ENCODE measurements around the gene DNLZ. TPM values are rescaled to one million over a fixed set of nuclear protein-coding genes. Genes with fewer than 3 reads are reported as not detected.

DNLZ gene
- total and polyA plus RNA-seq, 10 of the 15 experiments (the other 5 are each of a cell fraction or from before 2014, with no cell fraction given), result 0.66 to 29.7 (median 14.7) TPM; not detected in 1

DNA sequence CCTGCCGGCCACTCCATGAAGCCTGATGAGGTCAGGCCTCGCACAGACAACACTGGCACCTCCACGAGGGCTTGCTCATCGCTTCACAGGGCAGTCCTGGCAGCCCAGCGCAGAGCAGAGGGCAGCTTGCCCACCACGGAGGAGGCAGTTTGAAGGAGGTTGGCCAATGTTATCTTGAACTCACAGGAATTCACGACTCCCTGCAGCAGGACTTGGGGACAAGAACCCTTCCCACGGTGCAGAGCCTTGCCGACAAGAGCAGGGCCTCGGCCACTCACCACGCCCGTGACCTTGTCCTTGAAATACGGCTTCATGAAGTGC is 31.4 kb upstream of the DNLZ start:
- no peak overlapping the region for H3K4me3 ChIP-seq
- H3K36me3 ChIP-seq (ENCODE audit: control insufficient read depth in 2 of 2, insufficient read depth in 2 of 2, low read length in 1 of 2), result peaks cover 19 to 33% of the 10 kb centered on the region in 2 experiments
- H3K4me2 ChIP-seq (ENCODE audit: control insufficient read depth, insufficient read depth), result no peak overlapping the region
- peaks cover 23% of the 10 kb centered on the region for H3K79me2 ChIP-seq (ENCODE audit: control insufficient read depth, insufficient read depth, low read length)
- 96% methylated on average over 13 of the region's 13 CpGs for WGBS (ENCODE audit: insufficient coverage, insufficient replicate concordance, low lambda C conversion rate, missing lambda C conversion rate)
- in situ Hi-C loops (cut with MboI) (loop anchor here (5.0 kb wide), 1 partner anchor 58 kb away; no protein-coding TSS in a partner anchor), intact Hi-C loops (cut with micrococcal nuclease; ENCODE audit: unreplicated experiment) (no loop called here)
- peaks cover 5% of the 10 kb centered on the region for H3K4me1 ChIP-seq (ENCODE audit: control insufficient read depth, insufficient read depth, low read length)
- TF ChIP-seq EZH2 (IDR thresholded peaks at IDR 0.05; ENCODE audit: borderline replicate concordance, control insufficient read depth, low read depth, low read length) (no peak), MTA2 (IDR thresholded peaks at IDR 0.05; ENCODE audit: low read depth) (no peak), BCL3 (IDR thresholded peaks at IDR 0.05; ENCODE audit: borderline replicate concordance, insufficient read depth, low read depth, low read length, poor library complexity, severe bottlenecking) (peak; percentile 76), MTA3 (IDR thresholded peaks at IDR 0.05; ENCODE audit: borderline replicate concordance, low read length) (no peak)
- ChIA-PET RAD21 (ENCODE audit: unreplicated experiment) (no interaction called here), POLR2A (no interaction called here), SMC1A (ENCODE audit: uncharacterized antibody, unreplicated experiment) (no interaction called here), CTCF (no interaction called here)
- no peaks in the 10 kb centered on the region for H4K20me1 ChIP-seq (ENCODE audit: control insufficient read depth, insufficient read depth)
- FAIRE-seq, result no peak
- no peak for DNase-seq (ENCODE audit: low read depth, low spot score)
- no TSS peak for BruUV-seq (replicated peaks)
- no peaks in the 10 kb centered on the region for H3K27me3 ChIP-seq (replicated peaks in 1 of 2; ENCODE audit: control insufficient read depth in 2 of 2, insufficient read depth in 2 of 2, low read length in 1 of 2)
- no peak overlapping the region for H3K9ac ChIP-seq (ENCODE audit: control insufficient read depth, insufficient read depth, low read length)
- no peak overlapping the region for H2AFZ ChIP-seq (ENCODE audit: control insufficient read depth, low read depth, low read length)
- no peaks in the 10 kb centered on the region for H3K9me3 ChIP-seq (replicated peaks; ENCODE audit: control insufficient read depth, insufficient read depth, low read length)
- no peak overlapping the region for H3K27ac ChIP-seq (ENCODE audit: control insufficient read depth, insufficient read depth)
- ATAC-seq, result no peak

DNA sequence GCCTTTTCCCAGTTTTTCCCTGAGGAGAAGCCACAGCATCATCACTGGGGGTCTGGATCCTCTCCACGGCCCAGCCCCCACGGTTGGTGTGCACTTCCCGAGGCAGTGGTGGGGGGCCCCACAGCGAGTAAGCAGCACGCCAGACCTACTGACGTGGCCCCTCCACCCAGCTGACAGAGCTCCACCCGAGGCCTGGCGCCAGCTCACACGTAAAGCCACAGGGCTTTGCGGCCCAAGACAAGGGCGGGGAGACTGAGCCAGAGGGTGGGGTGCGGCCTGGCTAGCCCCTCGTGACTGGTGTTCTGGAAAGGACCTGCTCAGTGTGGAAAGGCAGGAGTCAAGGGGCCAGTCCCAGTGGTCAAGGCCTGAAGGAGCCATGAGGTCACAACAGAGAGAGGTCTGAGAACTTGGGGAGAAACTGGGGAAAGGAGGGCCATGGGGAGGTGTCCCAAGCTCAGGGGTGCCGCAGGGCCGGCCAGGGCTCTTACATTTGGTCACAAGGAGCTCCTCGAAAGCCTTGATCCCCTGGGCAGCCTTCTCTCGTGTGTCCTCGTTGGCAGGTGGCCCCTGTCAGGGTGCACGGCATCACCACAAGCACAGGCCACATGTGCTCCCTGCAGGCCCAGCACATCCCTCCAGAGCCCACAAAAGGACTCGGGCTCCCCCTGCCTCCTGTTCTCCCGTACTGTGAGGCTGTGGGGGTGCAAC is 30.9 kb upstream of the DNLZ start:
- Histone ChIP-seq H3K4me3 (no peak overlapping the region), H3K27me3 (replicated peaks in 1 of 2; ENCODE audit: control insufficient read depth in 2 of 2, insufficient read depth in 2 of 2, low read length in 1 of 2) (no peaks in the 10 kb centered on the region), H3K79me2 (ENCODE audit: control insufficient read depth, insufficient read depth, low read length) (peaks cover 18% of the 10 kb centered on the region), H2AFZ (ENCODE audit: control insufficient read depth, low read depth, low read length) (no peak overlapping the region), H4K20me1 (ENCODE audit: control insufficient read depth, insufficient read depth) (no peaks in the 10 kb centered on the region), H3K4me1 (ENCODE audit: control insufficient read depth, insufficient read depth, low read length) (peaks cover 5% of the 10 kb centered on the region), H3K4me2 (ENCODE audit: control insufficient read depth, insufficient read depth) (no peak overlapping the region), H3K36me3 (ENCODE audit: control insufficient read depth in 2 of 2, insufficient read depth in 2 of 2, low read length in 1 of 2) (peaks cover 23 to 33% of the 10 kb centered on the region in 2 experiments), H3K27ac (ENCODE audit: control insufficient read depth, insufficient read depth) (no peak overlapping the region), H3K9ac (ENCODE audit: control insufficient read depth, insufficient read depth, low read length) (no peak overlapping the region), H3K9me3 (replicated peaks; ENCODE audit: control insufficient read depth, insufficient read depth, low read length) (no peaks in the 10 kb centered on the region)
- in situ Hi-C loops (cut with MboI) (loop anchor here (5.0 kb wide), 1 partner anchor 57 kb away; no protein-coding TSS in a partner anchor), intact Hi-C loops (cut with micrococcal nuclease; ENCODE audit: unreplicated experiment) (no loop called here)
- RAD21 ChIA-PET (ENCODE audit: unreplicated experiment), result no interaction called here
- ATAC-seq, result no peak
- 87% methylated on average over 21 of the region's 21 CpGs for WGBS (ENCODE audit: insufficient coverage, insufficient replicate concordance, low lambda C conversion rate, missing lambda C conversion rate)
- no TSS peak for BruUV-seq (replicated peaks)
- no peak for FAIRE-seq
- SMC1A ChIA-PET (ENCODE audit: uncharacterized antibody, unreplicated experiment), result interaction anchor here (1.1 kb wide), 1 partner anchor 9 kb away, joined by 3 read pairs; no protein-coding TSS in a partner anchor
- POLR2A ChIA-PET, result no interaction called here
- no peak for DNase-seq (ENCODE audit: low read depth, low spot score)
- CTCF ChIA-PET, result no interaction called here
- no peak for TF ChIP-seq RB1 (IDR thresholded peaks at IDR 0.05; ENCODE audit: borderline replicate concordance)

Measured in GM12878 (cell line).